Heart left ventricle (tissue), 16 donors: ENCODE measurements around the gene ORC1. TPM values are rescaled to one million over a fixed set of nuclear protein-coding genes. Genes with fewer than 3 reads are reported as not detected.

ENCODE experiments used
- ATAC-seq, 4 donors: fragments of 200-7000 bp; cut with Tn5 transposase; one replicate each; pipeline ENCODE4 v1.9.1; 2020 to 2022; ENCODE audit warnings: moderate library complexity in 4 of 4, mild to moderate bottlenecking in 3 of 4, moderate number of reproducible peaks in 1 of 4
- DNase-seq, 5 donors: peaks; one replicate each; pipeline ENCODE4 v3.0.0-alpha.2; 2020
- H3K27ac ChIP-seq, 12 donors: fragments of 200-600 bp; sonication (generic) in 4 of 12; one replicate each; pipeline versions ENCODE4 v1.5.0 to v1.8.0; 2016 to 2022; ENCODE audit warnings: mild to moderate bottlenecking in 2 of 12
- H3K27me3 ChIP-seq, 9 donors: fragments of 200-600 bp; sonication (generic) in 2 of 9; one replicate each; pipeline versions ENCODE4 v1.5.1 to v1.8.0; 2016 to 2022; ENCODE audit warnings: mild to moderate bottlenecking in 3 of 9
- H3K36me3 ChIP-seq, 9 donors: fragments of 200-600 bp; sonication (generic) in 2 of 9; one replicate each; pipeline versions ENCODE4 v1.5.0 to v1.8.0; 2018 to 2022; ENCODE audit warnings: mild to moderate bottlenecking in 2 of 9
- H3K4me1 ChIP-seq, 12 donors: fragments of 200-600 bp; sonication (generic) in 4 of 12; one replicate each; pipeline versions ENCODE4 v1.5.0 to v1.8.0; 2016 to 2022; ENCODE audit warnings: mild to moderate bottlenecking in 3 of 12
- H3K4me3 ChIP-seq, 12 donors: fragments of 200-600 bp; sonication (generic) in 4 of 12; one replicate each; pipeline versions ENCODE4 v1.5.0 to v1.8.0; 2017 to 2022; ENCODE audit warnings: mild to moderate bottlenecking in 9 of 12, moderate library complexity in 4 of 12
- H3K9me3 ChIP-seq, 12 donors: fragments of 200-600 bp; sonication (generic) in 4 of 12; one replicate each; pipeline versions ENCODE4 v1.5.0 to v1.8.0; 2016 to 2022; ENCODE audit warnings: mild to moderate bottlenecking in 1 of 12
- CTCF ChIP-seq, 12 donors: fragments of 200-600 bp; sonication (generic) in 4 of 12; IDR thresholded peaks; one replicate each; pipeline versions ENCODE4 v1.5.0 to v1.8.0; 2018 to 2022; ENCODE audit warnings: antibody characterized with exemption in 12 of 12, mild to moderate bottlenecking in 5 of 12
- POLR2A ChIP-seq, 2 donors: fragments of 450-650 bp; IDR thresholded peaks; one replicate each; pipeline ENCODE4 v1.6.1; 2017; ENCODE audit warnings: antibody characterized with exemption in 2 of 2, mild to moderate bottlenecking in 2 of 2, moderate library complexity in 2 of 2
- WGBS, 4 donors: extraction: QIAGEN DNeasy Blood & Tissue Kit in 2 of 4; methylation state at CpG; one replicate each; pipeline versions ENCODE4 v1.1.5 to v1.1.7; 2013 to 2018; 5-methylcytosine and 5-hydroxymethylcytosine counted together
- intact Hi-C, 10 donors: fragments of 100-400 bp; cut with DNase I; formaldehyde crosslinking; loops; one replicate each; pipeline versions ENCODE4 v1.11.1 to v1.14.2; 2022
- polyA plus RNA-seq, 2 donors: library from polyadenylated mRNA; stranded (reverse); fragments of 200-250 nt; gene quantifications; one replicate each; pipeline ENCODE4 v1.2.3, GENCODE V29; 2013
- total RNA-seq, 9 donors: library from RNA; depleted of rRNA in 2 of 9; stranded (reverse); fragments of >200 nt in 2 of 9; fragmentation: NEBNext Ultra II Directional in 3 of 9; extraction: Animal tissue kit (Norgen Biotek cat#: 25700) in 3 of 9; gene quantifications; one replicate each; pipeline versions ENCODE4 v1.1.0 to v1.2.4, GENCODE V29; 2016 to 2023
- donor health status: ischemic (EF 13 %, LVEDD 7.1; RV severe dilation, severe dysfunction).
- donor health status: healthy with polysubstance abuse.
- donor health status: DM: no; HTN: yes; CAD: no.
- donor health status: DM: no; HTN: no; CAD: no.
- donor health status: ischemic (EF 25% LVEDD 6.9; RV normal size, moderate dysfunction).
- donor health status: ischemic (EF 25% LVEDD 5.7; RV mildly dilated, moderate dysfunction).
- donor health status: healthy.
- donor health status: DM: yes; HTN: yes; CAD: no.
- donor health status: ischemic (EF 35%, LVEDD 5.7; RV mildly dilated, moderate dysfunction).
- donor health status: nonischemic (EF 11% LVEDD 7.7; RV severe dilation, severe dysfunction).
- donor health status: DM: yes; HTN: yes; CAD: no.
- donor health status: PGD.
- donor health status: ischemic (EF 29% LVEDD 5.4; RV normal size, mild dysfunction).
- donor health status: nonischemic (EF 23%, LVEDD 6.1; RV moderate dilation, normal function).

The ORC1 gene
- total and polyA plus RNA-seq, 11 donors = 0.09 to 1.4 (median 0.19) TPM; not detected in 4

DNA sequence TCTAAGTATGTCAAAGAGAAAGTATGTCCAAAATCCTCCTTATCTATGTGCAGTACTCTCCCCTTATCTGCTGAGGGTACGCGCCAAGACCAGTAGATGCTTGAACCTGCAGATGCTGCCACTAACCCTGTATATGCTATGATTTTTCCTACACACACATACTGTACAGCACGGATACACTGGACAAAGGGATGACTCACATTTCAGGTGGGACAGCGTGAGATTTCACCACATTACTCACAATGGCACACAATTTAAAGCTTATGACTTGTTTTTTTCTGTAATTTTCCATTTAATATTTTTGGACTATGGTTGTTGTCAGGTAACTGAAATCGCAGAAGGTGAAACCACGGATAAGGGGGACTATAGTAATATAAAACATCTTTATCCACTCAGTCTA, 4.1 kb downstream of the ORC1 start:
- Histone ChIP-seq H3K36me3 (no peaks in the 10 kb centered on the region), H3K27me3 (no peaks in the 10 kb centered on the region), H3K27ac (no peak overlapping the region), H3K4me1 (peaks cover 0 to 12% (median 7%) of the 10 kb centered on the region in 12 donors), H3K4me3 (no peak overlapping the region), H3K9me3 (no peaks in the 10 kb centered on the region)
- WGBS, 4 donors = 88 to 97% (median 96%) methylated on average over 6 of the region's 6 CpGs
- ATAC-seq = no peak
- DNase-seq = no peak
- no peak for TF ChIP-seq POLR2A (IDR thresholded peaks at IDR 0.05)
- TF ChIP-seq CTCF (IDR thresholded peaks at IDR 0.05) = no peak
- intact Hi-C loops = loop anchor here in 4 of 10 donors (5.0 to 10.0 kb wide), 3 partner anchors 33 to 285 kb away; partner anchors contain the start of gene CC2D1B (in 3 of the 4)

GRCh38 chr1:52399629-52400028, 4.6 kb downstream of the ORC1 start:
- ATAC-seq (no peak), DNase-seq (no peak)
- H3K36me3 ChIP-seq = no peaks in the 10 kb centered on the region
- peaks cover 0 to 10% (median 7%) of the 10 kb centered on the region in 12 donors for H3K4me1 ChIP-seq
- no peaks in the 10 kb centered on the region for H3K9me3 ChIP-seq
- intact Hi-C loops = loop anchor here in 4 of 10 donors (5.0 to 10.0 kb wide), 3 partner anchors 32 to 285 kb away; partner anchors contain the start of gene CC2D1B (in 3 of the 4)
- no peaks in the 10 kb centered on the region for H3K27me3 ChIP-seq
- 87 to 98% (median 96%) methylated on average over 3 of the region's 3 CpGs for whole genome bisulfite sequencing, 4 donors
- no peak for TF ChIP-seq CTCF (IDR thresholded peaks at IDR 0.05)
- TF ChIP-seq POLR2A (IDR thresholded peaks at IDR 0.05) = no peak
- no peak overlapping the region for H3K27ac ChIP-seq
- H3K4me3 ChIP-seq = no peak overlapping the region

DNA sequence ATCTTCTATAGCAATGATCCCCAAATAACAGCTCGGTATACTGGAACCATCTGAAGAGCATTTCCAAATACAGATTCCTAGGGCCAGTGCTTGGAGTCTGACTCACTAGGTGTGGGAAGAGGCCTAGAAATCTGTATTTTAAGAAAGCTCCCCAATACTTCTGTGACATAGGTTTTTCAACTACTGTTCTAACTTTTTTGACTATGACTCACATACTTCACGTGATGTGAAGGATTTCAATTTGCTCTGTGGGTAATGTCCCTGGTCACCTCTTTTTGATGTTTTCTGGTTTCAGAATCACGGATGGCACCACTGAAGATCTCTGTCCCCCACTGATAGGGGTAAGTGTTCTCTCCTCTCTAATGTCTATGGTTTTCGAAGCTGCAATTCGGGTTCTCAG, 11.0 kb downstream of the ORC1 start:
- TF ChIP-seq POLR2A (IDR thresholded peaks at IDR 0.05) (no peak), CTCF (IDR thresholded peaks at IDR 0.05) (no peak)
- no peaks in the 10 kb centered on the region for H3K9me3 ChIP-seq
- H3K27ac ChIP-seq = no peak overlapping the region
- H3K27me3 ChIP-seq = no peaks in the 10 kb centered on the region
- no peak overlapping the region for H3K4me3 ChIP-seq
- intact Hi-C loops = no loop called here
- no peaks in the 10 kb centered on the region for H3K4me1 ChIP-seq
- ATAC-seq = no peak
- 95 to 97% (median 96%) methylated on average over 5 of the region's 5 CpGs for WGBS, 4 donors
- DNase-seq = no peak
- peaks cover 0 to 33% (median 0%) of the 10 kb centered on the region in 9 donors for H3K36me3 ChIP-seq

DNA sequence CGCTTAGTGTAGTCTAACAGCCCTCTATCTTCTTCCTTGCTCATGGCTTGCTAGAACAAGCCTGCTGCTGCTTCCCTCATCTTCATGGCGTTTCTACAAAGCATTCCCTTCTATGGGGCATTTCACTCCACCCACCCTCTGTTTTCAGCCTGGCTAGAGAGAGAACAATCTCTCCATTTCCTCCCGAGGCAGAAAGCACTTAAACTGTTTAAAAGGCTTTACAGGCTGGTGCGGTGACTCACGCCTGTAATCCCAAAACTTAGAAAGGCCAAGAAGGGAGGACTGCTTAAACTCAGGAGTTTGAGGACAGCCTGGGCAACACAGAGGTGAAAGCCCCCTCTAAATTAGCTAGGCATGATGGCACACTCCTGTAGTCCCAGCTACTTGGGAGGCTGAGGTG, 17.8 kb downstream of the ORC1 start:
- Histone ChIP-seq H3K27ac (no peak overlapping the region), H3K4me3 (no peak overlapping the region), H3K27me3 (no peaks in the 10 kb centered on the region), H3K4me1 (no peaks in the 10 kb centered on the region), H3K9me3 (no peaks in the 10 kb centered on the region), H3K36me3 (peaks cover 0 to 36% (median 0%) of the 10 kb centered on the region in 9 donors)
- WGBS, 4 donors = 87 to 90% (median 88%) methylated on average over 5 of the region's 5 CpGs
- intact Hi-C loops = no loop called here
- DNase-seq (no peak), ATAC-seq (no peak)
- no peak for TF ChIP-seq POLR2A (IDR thresholded peaks at IDR 0.05)
- no peak for TF ChIP-seq CTCF (IDR thresholded peaks at IDR 0.05)
